ENCODE data around the gene UBE2R2. TPM values are rescaled to one million over a fixed set of nuclear protein-coding genes. Genes with fewer than 3 reads are reported as not detected.
"Not testable (repeated sequence)": the region's sequence is repeated elsewhere in the genome, so short reads cannot be mapped to it uniquely, and the experiment has no call there.

UBE2R2 gene
- total RNA-seq, 1 experiment from 2014 or later = 14.1 TPM

GRCh38 chr9:33840381-33840780 is 23.4 kb downstream of the UBE2R2 start:
- no peak for DNase-seq (ENCODE audit: low spot score)

DNA sequence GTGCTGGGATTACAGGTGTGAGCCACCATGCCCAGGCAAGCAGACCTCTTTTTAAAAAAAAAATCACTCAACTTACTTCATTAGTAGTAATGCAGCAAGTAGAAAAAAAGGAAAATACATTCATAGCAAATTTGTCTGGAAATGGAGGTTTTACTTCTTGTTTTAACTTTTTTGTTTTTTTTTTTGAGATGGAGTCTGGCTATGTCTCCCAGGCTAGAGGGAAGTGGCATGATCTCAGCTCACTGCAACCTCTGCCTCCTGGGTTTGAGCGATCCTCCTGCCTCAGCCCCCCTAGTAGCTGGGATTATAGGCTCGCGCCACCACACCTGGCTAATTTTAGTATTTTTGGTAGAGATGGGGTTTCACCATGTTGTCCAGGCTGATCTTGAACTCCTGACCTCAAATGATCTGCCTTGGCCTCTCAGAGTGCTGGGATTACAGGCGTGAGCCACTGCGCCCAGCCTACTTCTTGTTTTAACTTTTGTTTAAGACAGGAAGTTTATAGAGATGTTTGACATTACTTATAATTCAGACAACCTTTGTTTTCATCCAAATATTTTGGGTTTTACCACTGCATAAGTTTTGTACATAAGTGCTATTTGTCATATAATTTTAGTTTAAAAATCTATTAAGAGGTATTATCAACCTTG is 26.5 kb downstream of the UBE2R2 start:
- DNase-seq (ENCODE audit: low spot score) = no peak

DNA sequence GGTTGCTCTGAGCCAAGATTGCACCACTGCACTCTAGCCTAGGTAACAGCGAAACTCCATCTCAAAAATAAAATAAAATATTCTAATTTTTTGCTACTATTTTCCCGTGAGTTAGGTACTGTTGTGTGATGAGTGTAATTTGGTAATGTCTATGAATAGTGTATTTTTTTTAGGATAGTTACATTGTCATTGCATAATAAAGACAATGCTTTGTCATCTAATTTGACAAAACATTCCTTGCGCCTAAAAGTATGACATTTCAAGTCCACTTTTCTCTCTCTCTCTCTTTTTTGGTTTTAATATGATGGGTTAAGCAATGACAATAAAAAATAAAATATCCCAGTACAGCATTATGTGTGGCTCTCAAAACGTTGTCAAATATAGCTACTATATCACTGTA is 29.3 kb downstream of the UBE2R2 start:
- no peak for DNase-seq (ENCODE audit: low spot score)

GRCh38 chr9:33847894-33848205 is 30.9 kb downstream of the UBE2R2 start:
- not testable (repeated sequence) for DNase-seq (ENCODE audit: low spot score)

- no peak for DNase-seq (ENCODE audit: low spot score)
Observed at GRCh38 chr9:33850267-33850629, 33.3 kb downstream of the UBE2R2 start.

GRCh38 chr9:33850677-33851076 is 33.7 kb downstream of the UBE2R2 start:
- DNase-seq (ENCODE audit: low spot score) = peak; percentile 22

GRCh38 chr9:33851301-33851700 is 34.3 kb downstream of the UBE2R2 start:
- DNase-seq (ENCODE audit: low spot score) = no peak

DNA sequence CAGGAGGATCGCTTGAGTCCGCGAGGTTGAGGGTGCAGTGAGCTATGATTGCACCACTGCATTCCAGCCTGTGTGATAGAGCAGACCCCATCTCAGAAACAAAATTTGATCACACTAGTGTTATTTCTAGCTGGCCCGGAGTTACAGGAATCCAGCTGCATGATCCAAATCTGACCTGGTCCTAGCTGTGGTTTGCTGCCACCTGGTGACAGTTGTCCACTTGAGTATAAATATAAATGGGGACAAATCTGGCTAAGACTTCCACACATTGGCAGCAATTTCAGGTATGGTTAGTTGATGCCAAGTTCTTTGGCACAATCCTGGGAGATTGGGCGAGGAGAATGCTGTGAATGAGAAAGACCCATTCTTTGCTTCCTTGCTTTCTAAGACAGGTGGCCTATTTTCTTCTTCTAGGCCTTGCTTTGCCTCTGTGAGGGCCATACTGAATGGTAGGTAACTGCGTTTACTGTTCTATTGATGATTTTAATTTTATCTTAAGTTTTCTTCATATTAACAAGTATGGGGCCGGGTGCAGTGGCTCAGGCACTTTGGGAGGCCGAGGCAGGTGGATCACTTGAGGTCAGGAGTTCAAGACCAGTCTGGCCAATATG is 35.4 kb downstream of the UBE2R2 start:
- peak; percentile 78 for DNase-seq (ENCODE audit: low spot score)

GRCh38 chr9:33856247-33856646 is 39.3 kb downstream of the UBE2R2 start:
- no peak for DNase-seq (ENCODE audit: low spot score)

GRCh38 chr9:33858423-33858822 is 41.5 kb downstream of the UBE2R2 start:
- DNase-seq (ENCODE audit: low spot score) = no peak

DNA sequence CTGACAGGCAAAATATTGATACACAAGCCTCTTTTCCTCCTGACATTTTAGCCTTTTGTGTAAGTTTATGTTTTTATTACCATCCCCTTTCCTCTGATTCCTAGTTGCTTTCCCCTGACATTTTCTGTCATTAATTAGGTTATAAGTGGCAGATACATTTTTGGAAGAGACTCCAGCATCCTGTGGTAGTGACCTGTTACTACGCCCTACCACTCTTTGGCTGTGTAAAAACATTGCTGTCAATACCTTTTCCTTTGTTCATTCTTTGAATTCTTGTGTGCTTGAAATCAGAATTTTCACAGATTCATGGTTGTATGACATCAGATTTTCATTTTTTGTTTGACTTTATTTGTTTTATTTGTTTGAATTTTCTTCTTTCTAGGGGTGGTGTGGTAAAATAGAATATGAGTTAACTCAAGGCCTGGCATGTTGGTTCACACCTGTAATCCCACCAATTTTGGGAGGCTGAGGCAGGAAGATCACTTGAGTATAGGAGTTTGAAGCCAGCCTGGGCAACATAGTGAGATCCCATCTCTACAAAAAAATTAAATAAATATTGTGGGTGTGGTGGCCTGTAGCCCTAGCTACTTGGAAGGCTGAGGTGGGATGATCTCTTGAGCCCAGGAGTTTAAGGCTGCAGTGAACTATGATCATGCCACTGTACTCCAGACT is 43.4 kb downstream of the UBE2R2 start:
- peak; percentile 14 for DNase-seq (ENCODE audit: low spot score)

GRCh38 chr9:33861917-33862453 is 45.0 kb downstream of the UBE2R2 start:
- no peak for DNase-seq (ENCODE audit: low spot score)

DNA sequence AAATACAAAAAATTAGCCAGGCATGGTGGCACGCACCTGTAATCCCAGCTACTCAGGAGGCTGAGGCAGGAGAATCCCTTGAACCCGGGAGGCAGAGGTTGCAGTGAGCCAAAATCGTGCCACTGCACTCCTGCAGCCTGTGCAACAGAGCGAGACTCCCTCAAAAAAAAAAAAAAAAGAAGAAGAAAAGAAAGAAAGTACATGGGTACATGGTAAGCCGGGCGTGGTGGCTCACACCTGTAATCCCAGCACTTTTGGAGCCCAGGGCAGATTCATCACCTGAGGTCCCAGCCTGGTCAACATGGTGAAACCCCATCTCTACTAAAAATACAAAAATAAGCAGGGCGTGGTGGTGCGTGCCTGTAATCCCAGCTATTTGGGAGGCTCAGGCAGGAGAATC is 46.1 kb downstream of the UBE2R2 start:
- DNase-seq (ENCODE audit: low spot score) = not testable (repeated sequence)

GRCh38 chr9:33867747-33868439 is 50.9 kb downstream of the UBE2R2 start:
- no peak for DNase-seq (ENCODE audit: low spot score)

DNA sequence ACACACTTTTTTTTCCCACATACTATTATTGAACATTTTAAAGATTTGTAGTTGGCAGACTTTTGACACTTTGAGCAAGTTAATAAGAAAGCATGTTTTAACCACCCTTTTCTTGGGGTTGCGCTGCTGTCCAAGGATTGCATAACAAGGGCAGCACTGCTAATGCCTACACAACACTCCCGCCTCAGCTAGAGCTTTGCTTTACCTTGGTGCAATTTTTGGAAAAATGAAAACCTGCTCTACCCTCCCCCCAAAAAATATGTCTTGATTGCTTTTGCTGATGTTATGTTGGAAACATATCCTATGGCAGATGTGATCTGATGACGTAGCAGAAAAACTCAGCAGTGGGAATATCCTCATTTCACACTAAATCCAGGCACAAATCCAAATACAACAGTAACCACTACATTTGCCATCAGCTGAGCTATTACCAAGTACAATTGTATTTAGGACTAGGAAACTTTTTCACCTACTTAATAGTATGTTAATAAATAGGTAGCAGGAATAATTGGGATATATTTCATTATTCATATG is 51.5 kb downstream of the UBE2R2 start:
- no peak for DNase-seq (ENCODE audit: low spot score)

DNA sequence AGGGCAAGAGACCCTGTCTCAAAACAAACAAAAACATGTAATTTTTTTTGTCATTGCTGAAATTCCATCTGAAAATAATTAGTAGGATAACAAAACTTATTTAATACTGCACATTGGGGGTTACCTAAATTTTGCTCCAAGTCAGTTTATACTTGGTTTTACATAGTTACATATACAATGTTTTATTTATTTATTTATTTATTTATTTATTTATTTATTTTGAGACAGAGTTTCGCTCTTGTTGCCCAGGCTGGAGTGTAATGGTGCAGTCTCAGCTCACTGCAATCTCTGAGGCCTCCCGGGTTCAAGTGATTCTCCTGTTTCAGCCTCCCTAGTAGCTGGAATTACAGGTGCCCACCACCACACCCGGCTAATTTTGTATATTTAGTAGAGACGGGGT is 52.3 kb downstream of the UBE2R2 start:
- DNase-seq (ENCODE audit: low spot score) = not testable (repeated sequence)

GRCh38 chr9:33877727-33878489 is 60.9 kb downstream of the UBE2R2 start:
- no peak for DNase-seq (ENCODE audit: low spot score)

DNA sequence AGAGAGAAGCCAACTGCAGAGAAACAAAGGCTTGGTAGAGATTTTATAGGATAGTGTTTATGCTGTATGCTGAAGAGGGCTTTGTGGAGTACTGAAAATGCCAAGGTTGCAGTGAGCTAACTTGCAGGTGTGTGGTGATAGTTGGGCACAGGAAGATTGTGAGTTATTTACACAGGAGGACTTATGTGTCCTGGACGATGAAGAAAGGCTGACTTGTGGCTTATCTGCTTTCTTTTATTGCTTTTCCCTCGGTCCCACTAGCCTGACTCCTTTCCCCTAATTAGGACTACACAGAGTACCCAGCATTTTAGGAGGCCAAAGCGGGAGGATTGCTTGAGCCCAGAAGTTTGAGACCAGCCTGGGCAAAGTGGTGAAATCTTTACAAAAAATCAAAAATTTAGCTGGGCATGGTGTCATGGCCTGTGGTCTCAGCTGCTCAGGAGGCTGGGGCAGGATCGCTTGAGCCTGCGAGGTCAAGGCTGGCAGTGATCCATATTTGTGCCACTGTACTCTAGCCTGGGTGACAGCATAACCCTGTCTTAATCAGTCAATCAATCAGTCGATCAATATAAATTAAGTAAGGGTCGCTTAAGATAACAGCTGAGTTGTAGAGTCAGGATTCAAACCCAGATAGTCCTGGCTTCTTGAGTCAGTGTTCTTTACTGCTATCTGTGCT is 61.9 kb downstream of the UBE2R2 start:
- no peak for DNase-seq (ENCODE audit: low spot score)

GRCh38 chr9:33880211-33881089 is 63.5 kb downstream of the UBE2R2 start:
- no peak for DNase-seq (ENCODE audit: low spot score)

DNA sequence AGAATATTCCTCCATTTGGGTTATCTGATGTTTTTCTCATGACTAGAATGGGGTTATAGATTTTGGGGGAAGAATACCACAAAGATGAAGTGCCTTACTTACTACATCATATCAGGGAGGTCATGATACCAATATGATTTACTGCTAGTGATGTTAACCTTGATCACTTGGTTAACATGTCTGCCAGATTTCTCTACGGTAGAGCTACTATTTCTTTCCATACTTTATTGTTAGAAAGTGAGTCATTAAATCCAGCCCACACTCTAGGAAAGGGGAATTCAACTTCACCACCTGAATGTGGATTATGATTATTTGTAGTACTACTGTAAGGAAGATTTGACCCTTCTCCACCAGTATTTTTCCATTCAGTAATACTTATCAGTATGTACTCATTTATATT is 64.7 kb downstream of the UBE2R2 start:
- no peak for DNase-seq (ENCODE audit: low spot score)

Data from HT-29 (cell line).